H1 (cell line): ENCODE data around the gene BABAM2.

Experiments
- EP300 ChIP-seq, 2 experiments: IDR thresholded peaks; 1 replicate in 1 of 2; 2 replicates in 1 of 2; pipeline ENCODE4 v1.6.1; 2011 to 2012; ENCODE audit warnings: low read depth in 2 of 2, low read length in 2 of 2, mild to moderate bottlenecking in 2 of 2, borderline replicate concordance in 1 of 2, inconsistent platforms in 1 of 2, moderate library complexity in 1 of 2
- HDAC6 ChIP-seq: IDR thresholded peaks from one replicate; pipeline ENCODE4 v1.7.1; 2012; ENCODE audit warnings: low read depth, mild to moderate bottlenecking, inconsistent platforms, low read length, moderate library complexity
- TF ChIP-seq, protein P1 (sequence below), 3 experiments: IDR thresholded peaks; 1 replicate in 2 of 3; 2 replicates in 1 of 3; pipeline versions ENCODE4 v1.5.1 to v1.6.1; 2011; ENCODE audit warnings: low read length in 3 of 3, mild to moderate bottlenecking in 3 of 3, inconsistent platforms in 2 of 3, low read depth in 1 of 3, moderate library complexity in 1 of 3; ENCODE audit not compliant: insufficient read depth in 1 of 3; ENCODE audit errors: control extremely low read depth in 1 of 3

DNA sequence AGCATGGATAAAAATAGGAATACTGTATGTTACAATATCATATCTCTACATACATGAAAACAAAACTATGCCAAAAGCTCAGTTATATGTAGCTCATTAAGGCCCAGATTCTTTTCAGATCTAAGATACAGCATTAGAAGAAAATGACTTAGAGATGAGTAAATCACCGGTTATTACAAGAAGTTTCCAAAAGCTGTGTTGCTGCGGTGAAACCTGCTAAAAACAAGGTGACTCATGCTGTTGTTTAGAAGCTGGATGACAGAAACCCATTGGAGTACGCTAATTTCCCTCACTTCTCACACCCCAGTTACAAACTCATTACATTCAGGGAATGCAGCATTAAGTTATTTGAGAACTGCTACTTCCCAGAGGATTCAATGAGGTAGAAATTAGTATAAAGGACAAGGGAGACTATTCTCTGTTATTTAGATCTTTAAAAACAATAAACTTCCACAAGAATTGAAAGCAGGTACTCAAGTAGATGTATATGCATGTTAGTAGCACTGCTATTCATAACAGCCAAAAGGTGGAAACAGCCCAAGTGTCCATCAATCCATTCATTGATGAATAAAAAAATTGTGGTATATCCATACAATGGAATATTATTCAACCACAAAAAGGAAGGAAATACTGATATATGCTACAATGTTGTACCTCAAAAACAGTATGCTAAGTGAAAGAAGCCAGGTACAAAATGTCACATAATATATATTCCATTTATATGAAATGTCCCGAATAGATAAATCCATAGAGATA is 32.9 kb upstream of the BABAM2 start:
- TF ChIP-seq, protein P1, sequence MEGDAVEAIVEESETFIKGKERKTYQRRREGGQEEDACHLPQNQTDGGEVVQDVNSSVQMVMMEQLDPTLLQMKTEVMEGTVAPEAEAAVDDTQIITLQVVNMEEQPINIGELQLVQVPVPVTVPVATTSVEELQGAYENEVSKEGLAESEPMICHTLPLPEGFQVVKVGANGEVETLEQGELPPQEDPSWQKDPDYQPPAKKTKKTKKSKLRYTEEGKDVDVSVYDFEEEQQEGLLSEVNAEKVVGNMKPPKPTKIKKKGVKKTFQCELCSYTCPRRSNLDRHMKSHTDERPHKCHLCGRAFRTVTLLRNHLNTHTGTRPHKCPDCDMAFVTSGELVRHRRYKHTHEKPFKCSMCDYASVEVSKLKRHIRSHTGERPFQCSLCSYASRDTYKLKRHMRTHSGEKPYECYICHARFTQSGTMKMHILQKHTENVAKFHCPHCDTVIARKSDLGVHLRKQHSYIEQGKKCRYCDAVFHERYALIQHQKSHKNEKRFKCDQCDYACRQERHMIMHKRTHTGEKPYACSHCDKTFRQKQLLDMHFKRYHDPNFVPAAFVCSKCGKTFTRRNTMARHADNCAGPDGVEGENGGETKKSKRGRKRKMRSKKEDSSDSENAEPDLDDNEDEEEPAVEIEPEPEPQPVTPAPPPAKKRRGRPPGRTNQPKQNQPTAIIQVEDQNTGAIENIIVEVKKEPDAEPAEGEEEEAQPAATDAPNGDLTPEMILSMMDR (IDR thresholded peaks at IDR 0.05; ENCODE audit: control extremely low read depth in 1 of 3, insufficient read depth in 1 of 3, low read depth in 1 of 3, low read length in 3 of 3): no peak
- TF ChIP-seq HDAC6 (no peak), EP300 (IDR thresholded peaks at IDR 0.05; ENCODE audit: borderline replicate concordance in 1 of 2, low read depth in 2 of 2, low read length in 2 of 2) (no peak)
